Endothelial cell of umbilical vein (primary cell): ENCODE data around the gene INTS1. TPM values are rescaled to one million over a fixed set of nuclear protein-coding genes. Genes with fewer than 3 reads are reported as not detected.

Source experiments
- BruUV-seq: library from RNA; stranded (reverse); fragments of 400-500 nt; replicated peaks from 2 replicates; lab custom pipeline; 2021; lab: Mats Ljungman, UMichigan
- CTCF ChIA-PET: fragments of 300-600, 350-600 bp; sonication (Branson Sonifier 250); formaldehyde crosslinking; loops from one replicate; lab custom pipeline; 2021; ENCODE audit warnings: antibody characterized with exemption, inconsistent platforms; lab: Charles Lee
- POLR2A ChIA-PET: fragments of 300-600, 350-600 bp; sonication (Branson Sonifier 250); formaldehyde crosslinking; loops from one replicate; lab custom pipeline; 2021; ENCODE audit warnings: antibody characterized with exemption, inconsistent platforms; lab: Charles Lee
- DNase-seq: peaks from one replicate; pipeline ENCODE4 v3.0.0-alpha.2; 2011; ENCODE audit warnings: low read depth, low spot score
- FAIRE-seq: peaks from 2 replicates; lab custom pipeline; 2011; peaks lifted over from hg19 to GRCh38; lab: Jason Lieb, UNC
- H2AFZ ChIP-seq: 2 replicates; pipeline ENCODE4 v1.6.0; 2012; ENCODE audit warnings: low read depth, low read length, control low read depth, inconsistent platforms
- H3K27ac ChIP-seq: 2 replicates; pipeline ENCODE4 v1.5.1; 2011; ENCODE audit warnings: low read depth, mild to moderate bottlenecking, control low read depth, low read length, moderate library complexity; ENCODE audit not compliant: insufficient read depth
- H3K27me3 ChIP-seq, 2 experiments: 2 replicates each; pipeline versions ENCODE4 v1.6.0 to v1.6.1; 2011; ENCODE audit warnings: low read length in 2 of 2, mixed read lengths in 1 of 2; ENCODE audit not compliant: control insufficient read depth in 2 of 2, insufficient read depth in 2 of 2
- H3K36me3 ChIP-seq, 2 experiments: 2 replicates in 1 of 2; 3 replicates in 1 of 2; pipeline ENCODE4 v1.5.1; 2011; ENCODE audit warnings: low read length in 2 of 2, mild to moderate bottlenecking in 1 of 2, moderate library complexity in 1 of 2; ENCODE audit not compliant: control insufficient read depth in 2 of 2, insufficient read depth in 2 of 2; ENCODE audit errors: extremely low read depth in 1 of 2
- H3K4me1 ChIP-seq: 3 replicates; pipeline ENCODE4 v1.5.1; 2011; ENCODE audit warnings: mild to moderate bottlenecking, low read length; ENCODE audit not compliant: control insufficient read depth, insufficient read depth; ENCODE audit errors: extremely low read depth
- H3K4me2 ChIP-seq: 2 replicates; pipeline ENCODE4 v1.6.1; 2011; ENCODE audit warnings: low read length, control low read depth, mixed read lengths; ENCODE audit not compliant: insufficient read depth
- H3K4me3 ChIP-seq, 3 experiments: fragments of 200-600 bp in 1 of 3; sonication (generic), shearing (Covaris generic) in 1 of 3; replicated peaks in 1 of 3; 2 replicates each; pipeline ENCODE4 v1.5.1; 2011 to 2016; ENCODE audit warnings: control low read depth in 3 of 3, low read length in 3 of 3, mild to moderate bottlenecking in 2 of 3, inconsistent platforms in 1 of 3, low read depth in 1 of 3, moderate library complexity in 1 of 3; ENCODE audit not compliant: insufficient read depth in 1 of 3
- H3K79me2 ChIP-seq: 2 replicates; pipeline ENCODE4 v1.6.0; 2012; ENCODE audit warnings: low read length, inconsistent platforms; ENCODE audit not compliant: control insufficient read depth, insufficient read depth
- H3K9ac ChIP-seq: replicated peaks from 2 replicates; pipeline ENCODE3; 2011; ENCODE audit warnings: low read length, control low read depth; ENCODE audit not compliant: insufficient read depth; ENCODE audit errors: extremely low read depth
- H3K9me1 ChIP-seq: replicated peaks from 3 replicates; pipeline ENCODE4 v1.6.0; 2011; ENCODE audit warnings: mild to moderate bottlenecking, low read length; ENCODE audit not compliant: control insufficient read depth, insufficient read depth; ENCODE audit errors: extremely low read depth
- H3K9me3 ChIP-seq: replicated peaks from 2 replicates; pipeline ENCODE4 v1.5.1; 2012; ENCODE audit warnings: low read length, inconsistent platforms; ENCODE audit not compliant: control insufficient read depth, insufficient read depth
- H4K20me1 ChIP-seq: replicated peaks from 2 replicates; pipeline ENCODE3; 2011; ENCODE audit warnings: mild to moderate bottlenecking, low read length; ENCODE audit not compliant: control insufficient read depth, insufficient read depth; ENCODE audit errors: extremely low read depth
- CTCF ChIP-seq, 2 donors: IDR thresholded peaks; 1 replicate in 1 of 2; 2 replicates in 1 of 2; pipeline ENCODE4 v1.5.1; 2011; ENCODE audit warnings: low read length in 2 of 2, mild to moderate bottlenecking in 2 of 2, moderate library complexity in 2 of 2, control low read depth in 1 of 2, inconsistent platforms in 1 of 2, low read depth in 1 of 2; ENCODE audit not compliant: insufficient read depth in 1 of 2; ENCODE audit errors: extremely low read depth in 1 of 2
- EZH2 ChIP-seq: IDR thresholded peaks from 2 replicates; pipeline ENCODE4 v1.6.1; 2012; ENCODE audit warnings: borderline replicate concordance, low read depth, mild to moderate bottlenecking, moderate library complexity, low read length, inconsistent platforms; ENCODE audit not compliant: severe bottlenecking
- FOS ChIP-seq: IDR thresholded peaks from 2 replicates; pipeline ENCODE4 v1.6.1; 2011; ENCODE audit warnings: mild to moderate bottlenecking, low read length, moderate library complexity, borderline replicate concordance; ENCODE audit not compliant: insufficient read depth
- GATA2 ChIP-seq: IDR thresholded peaks from 2 replicates; pipeline ENCODE4 v1.7.0; 2011; ENCODE audit warnings: low read depth, mild to moderate bottlenecking, moderate library complexity, mixed read lengths, low read length; ENCODE audit not compliant: insufficient read length, insufficient read depth
- JUN ChIP-seq: IDR thresholded peaks from 2 replicates; pipeline ENCODE4 v1.6.1; 2011; ENCODE audit warnings: borderline replicate concordance, low read depth; ENCODE audit not compliant: insufficient read length, insufficient read depth
- MAX ChIP-seq: IDR thresholded peaks from 2 replicates; pipeline ENCODE4 v1.6.1; 2011; ENCODE audit not compliant: insufficient read depth, insufficient read length
- MYC ChIP-seq: IDR thresholded peaks from one replicate; pipeline ENCODE4 v1.6.1; 2011; ENCODE audit warnings: mild to moderate bottlenecking, low read depth, low read length
- POLR2A ChIP-seq: IDR thresholded peaks from 2 replicates; pipeline ENCODE4 v1.6.1; 2012; ENCODE audit warnings: low read depth, mild to moderate bottlenecking, control low read depth, low read length
- POLR2AphosphoS5 ChIP-seq: IDR thresholded peaks from 2 replicates; pipeline ENCODE4 v1.6.1; 2012; ENCODE audit warnings: low read depth, mild to moderate bottlenecking, control low read depth, low read length, moderate library complexity; ENCODE audit not compliant: insufficient read depth
- dilution Hi-C: fragments of 300-500 bp; cut with MboI; formaldehyde crosslinking; loops from one replicate; pipeline ENCODE4 v1.15.0; 2019; ENCODE audit warnings: low sequenced_read_pairs; ENCODE audit not compliant: extremely low pct_ligation_motif_present
- intact Hi-C: fragments of 100-400 bp; cut with micrococcal nuclease; formaldehyde crosslinking; loops from one replicate; pipeline ENCODE4 v1.10.0; 2022
- polyA plus RNA-seq, 4 experiments: library from polyadenylated mRNA; depleted of rRNA in 3 of 4; stranded (reverse) in 3 of 4; unstranded in 1 of 4; fragments of >200 nt; gene quantifications; 2 replicates each; pipeline versions ENCODE4 v1.2.1 to v1.2.3, GENCODE V29; 2011 to 2012; ENCODE audit warnings: missing spikeins in 1 of 4
- total RNA-seq: library from RNA; stranded (reverse); gene quantifications from 2 replicates; pipeline ENCODE4 v1.2.3, GENCODE V29; 2021

Gene INTS1
- total and polyA plus RNA-seq, 2 donors (not counting 3 experiments of a cell fraction or from before 2014, with no cell fraction given) = 57.8 to 116 TPM

GRCh38 chr7:1448958-1449357, 55.2 kb downstream of the INTS1 start:
- H3K4me3 ChIP-seq = no peak overlapping the region
- no peaks in the 10 kb centered on the region for H3K4me1 ChIP-seq
- no peak overlapping the region for H3K9ac ChIP-seq
- H3K36me3 ChIP-seq = peaks cover 0 to 1% of the 10 kb centered on the region in 2 experiments
- no peak for DNase-seq
- no peaks in the 10 kb centered on the region for H3K9me3 ChIP-seq
- H2AFZ ChIP-seq = no peak overlapping the region
- no peak overlapping the region for H3K27ac ChIP-seq
- FAIRE-seq = no peak
- BruUV-seq = no TSS peak
- H3K9me1 ChIP-seq = no peaks in the 10 kb centered on the region
- ChIA-PET CTCF (interaction anchor here (1.7 kb wide), 1 partner anchor 16 kb away, joined by 6 read pairs; no protein-coding TSS in a partner anchor), POLR2A (no interaction called here)
- intact Hi-C loops (no loop called here), dilution Hi-C loops (no loop called here)
- H4K20me1 ChIP-seq = no peaks in the 10 kb centered on the region
- no peak overlapping the region for H3K4me2 ChIP-seq
- TF ChIP-seq GATA2 (no peak), POLR2A (no peak), EZH2 (no peak), POLR2AphosphoS5 (no peak), MYC (no peak), MAX (no peak), FOS (no peak), CTCF (IDR thresholded peaks at IDR 0.05; ENCODE audit: extremely low read depth in 1 of 2, insufficient read depth in 1 of 2, low read depth in 1 of 2, low read length in 2 of 2) (no peak), JUN (no peak)
- peaks cover 7% of the 10 kb centered on the region for H3K79me2 ChIP-seq
- H3K27me3 ChIP-seq = no peaks in the 10 kb centered on the region
